Activated CD4-positive, alpha-beta T cell treated with anti-CD3 and anti-CD28 coated beads, Interleukin-2, amount 10 ng/mL, durations not matched to agents 7 days and 5 days (primary cell): ENCODE data around the gene OR52H1. TPM values are rescaled to one million over a fixed set of nuclear protein-coding genes. Genes with fewer than 3 reads are reported as not detected.

Experiments used
- CTCF ChIA-PET: fragments of 350-600 bp; sonication (Branson Sonifier 250); formaldehyde crosslinking; loops from one replicate; lab custom pipeline; 2021; ENCODE audit warnings: antibody characterized with exemption; lab: Charles Lee
- POLR2A ChIA-PET: fragments of 350-600 bp; sonication (Branson Sonifier 250); formaldehyde crosslinking; loops from one replicate; lab custom pipeline; 2021; ENCODE audit warnings: antibody characterized with exemption; lab: Charles Lee
- DNase-seq: peaks from one replicate; pipeline ENCODE4 v3.0.0-alpha.2; 2020
- H3K27ac Mint-ChIP-seq: one replicate; pipeline ENCODE4 v1.8.0; 2021; ENCODE audit warnings: mild to moderate bottlenecking, moderate library complexity, mixed read lengths
- H3K27me3 Mint-ChIP-seq: one replicate; pipeline ENCODE4 v1.8.0; 2021; ENCODE audit warnings: mixed read lengths
- H3K36me3 Mint-ChIP-seq: one replicate; pipeline ENCODE4 v1.8.0; 2021; ENCODE audit warnings: low read depth, mixed read lengths
- H3K4me1 Mint-ChIP-seq: one replicate; pipeline ENCODE4 v1.8.0; 2021; ENCODE audit warnings: mixed read lengths
- H3K4me3 Mint-ChIP-seq: one replicate; pipeline ENCODE4 v1.8.0; 2021; ENCODE audit warnings: mild to moderate bottlenecking, moderate library complexity, mixed read lengths
- H3K9me3 Mint-ChIP-seq: one replicate; pipeline ENCODE4 v1.8.0; 2021; ENCODE audit warnings: mixed read lengths
- total RNA-seq, 2 experiments: library from RNA; stranded (reverse); gene quantifications; one replicate each; pipeline ENCODE4 v1.2.3, GENCODE V29; 2021

OR52H1 gene
- total RNA-seq, 2 experiments from 2014 or later = 0.37 TPM; not detected in 1

- H3K27ac Mint-ChIP-seq = peak overlapping the region; percentile 25
- peaks cover 9% of the 10 kb centered on the region for H3K4me1 Mint-ChIP-seq
- peaks cover 5% of the 10 kb centered on the region for H3K9me3 Mint-ChIP-seq
- ChIA-PET POLR2A (no interaction called here), CTCF (interaction anchor here (0.6 to 0.7 kb wide), 2 partner anchors 9 to 749 kb away, joined by 3 read pairs; no protein-coding TSS in a partner anchor)
- H3K27me3 Mint-ChIP-seq = no peaks in the 10 kb centered on the region
- no peak overlapping the region for H3K4me3 Mint-ChIP-seq
- no peak for DNase-seq
- peaks cover 2% of the 10 kb centered on the region for H3K36me3 Mint-ChIP-seq
Observed at GRCh38 chr11:5564259-5565019, 16.1 kb upstream of the OR52H1 start.

GRCh38 chr11:5557751-5558150 is 9.4 kb upstream of the OR52H1 start:
- Mint-ChIP-seq H3K36me3 (no peaks in the 10 kb centered on the region), H3K27me3 (peaks cover 23% of the 10 kb centered on the region), H3K9me3 (no peaks in the 10 kb centered on the region), H3K27ac (no peak overlapping the region), H3K4me3 (no peak overlapping the region), H3K4me1 (no peaks in the 10 kb centered on the region)
- DNase-seq = no peak
- ChIA-PET POLR2A (no interaction called here), CTCF (no interaction called here)

DNA sequence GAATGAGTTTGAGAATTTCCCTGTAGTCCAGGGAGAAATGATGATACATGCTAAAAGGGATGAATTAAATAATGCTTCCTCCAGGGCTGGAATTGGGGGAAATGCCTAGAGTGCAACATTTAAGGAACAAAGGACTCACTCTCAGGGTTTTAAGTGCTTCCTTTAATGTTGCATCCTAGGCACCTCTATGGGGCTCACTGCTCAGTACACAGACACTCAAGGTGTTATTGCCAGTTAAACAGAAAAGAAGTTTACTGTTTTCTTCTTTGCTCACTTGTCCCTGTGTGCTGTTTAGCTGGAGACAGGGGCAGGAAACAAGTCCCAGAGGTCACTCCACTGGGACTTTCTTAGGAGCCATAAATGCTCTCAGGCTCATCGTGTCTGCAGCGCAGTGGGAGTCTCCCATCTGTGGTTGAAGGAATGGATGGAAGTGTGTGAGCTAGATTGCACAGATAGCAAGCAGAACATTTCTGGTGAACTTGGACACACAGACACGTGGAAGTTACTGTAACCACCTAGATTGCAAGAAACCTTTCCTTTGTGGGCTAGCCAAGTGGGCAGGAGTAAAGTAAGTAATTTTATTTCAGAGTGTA is 8.4 kb upstream of the OR52H1 start:
- Mint-ChIP-seq H3K9me3 (no peaks in the 10 kb centered on the region), H3K4me1 (no peaks in the 10 kb centered on the region), H3K4me3 (no peak overlapping the region), H3K36me3 (no peaks in the 10 kb centered on the region), H3K27me3 (peaks cover 23% of the 10 kb centered on the region), H3K27ac (no peak overlapping the region)
- no peak for DNase-seq
- POLR2A ChIA-PET = no interaction called here
- CTCF ChIA-PET = no interaction called here

DNA sequence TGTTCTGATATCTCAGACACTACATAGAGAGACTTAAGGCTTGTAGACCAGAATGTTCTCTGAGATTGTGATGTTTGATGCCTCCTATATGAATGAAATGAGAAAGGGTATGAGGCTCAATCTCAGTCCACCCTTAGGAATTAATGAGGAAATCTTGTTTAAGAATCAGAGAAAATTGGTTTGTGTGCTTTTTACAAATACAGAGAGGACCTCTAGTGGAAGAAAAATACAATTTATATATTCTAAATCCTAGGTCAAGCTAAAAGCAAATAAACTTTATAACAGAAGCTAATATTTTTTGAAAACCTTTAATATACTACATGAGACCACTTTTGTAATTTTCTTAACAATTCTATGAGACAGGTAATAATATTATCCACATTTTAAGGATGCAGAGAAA is 5.0 kb upstream of the OR52H1 start:
- Mint-ChIP-seq H3K4me1 (no peaks in the 10 kb centered on the region), H3K27ac (no peak overlapping the region), H3K9me3 (no peaks in the 10 kb centered on the region), H3K4me3 (no peak overlapping the region), H3K36me3 (no peaks in the 10 kb centered on the region), H3K27me3 (peaks cover 23% of the 10 kb centered on the region)
- CTCF ChIA-PET = no interaction called here
- POLR2A ChIA-PET = no interaction called here
- DNase-seq = no peak

GRCh38 chr11:5550440-5551095 is 2.2 kb upstream of the OR52H1 start:
- Mint-ChIP-seq H3K27ac (no peak overlapping the region), H3K27me3 (peaks cover 9% of the 10 kb centered on the region), H3K4me1 (no peaks in the 10 kb centered on the region), H3K4me3 (no peak overlapping the region), H3K36me3 (no peaks in the 10 kb centered on the region), H3K9me3 (no peaks in the 10 kb centered on the region)
- CTCF ChIA-PET = no interaction called here
- POLR2A ChIA-PET = no interaction called here
- DNase-seq = no peak

GRCh38 chr11:5547982-5548381 is 358 bp downstream of the OR52H1 start:
- H3K4me3 Mint-ChIP-seq = no peak overlapping the region
- ChIA-PET POLR2A (no interaction called here), CTCF (no interaction called here)
- H3K4me1 Mint-ChIP-seq = no peaks in the 10 kb centered on the region
- H3K27ac Mint-ChIP-seq = no peak overlapping the region
- no peak for DNase-seq
- no peaks in the 10 kb centered on the region for H3K9me3 Mint-ChIP-seq
- H3K36me3 Mint-ChIP-seq = no peaks in the 10 kb centered on the region
- H3K27me3 Mint-ChIP-seq = no peaks in the 10 kb centered on the region

GRCh38 chr11:5546457-5546856 is 1.9 kb downstream of the OR52H1 start:
- H3K27me3 Mint-ChIP-seq = no peaks in the 10 kb centered on the region
- no peak for DNase-seq
- H3K27ac Mint-ChIP-seq = no peak overlapping the region
- H3K9me3 Mint-ChIP-seq = no peaks in the 10 kb centered on the region
- H3K4me1 Mint-ChIP-seq = no peaks in the 10 kb centered on the region
- no peak overlapping the region for H3K4me3 Mint-ChIP-seq
- ChIA-PET CTCF (no interaction called here), POLR2A (no interaction called here)
- H3K36me3 Mint-ChIP-seq = no peaks in the 10 kb centered on the region

DNA sequence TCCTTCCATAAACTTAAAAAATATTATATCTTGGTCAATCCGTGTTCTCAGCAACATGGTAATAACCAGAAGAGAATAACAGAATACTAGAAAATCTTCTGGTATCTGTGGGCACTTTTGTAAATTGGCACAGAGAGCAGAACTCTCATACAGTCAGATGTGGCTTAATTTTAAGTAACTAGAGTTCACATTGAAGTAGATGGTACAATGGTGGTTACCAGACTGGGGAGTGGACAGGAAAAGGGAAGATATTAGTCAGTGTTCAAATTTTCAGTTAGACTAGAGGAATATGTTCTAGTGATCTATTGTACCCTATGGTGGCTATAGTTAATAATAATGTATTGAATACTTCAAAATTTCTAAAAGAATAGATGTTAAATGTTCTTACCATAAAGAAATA is 6.9 kb downstream of the OR52H1 start:
- H3K27me3 Mint-ChIP-seq = peaks cover 8% of the 10 kb centered on the region
- ChIA-PET POLR2A (no interaction called here), CTCF (no interaction called here)
- H3K27ac Mint-ChIP-seq = no peak overlapping the region
- H3K4me1 Mint-ChIP-seq = no peaks in the 10 kb centered on the region
- DNase-seq = no peak
- no peaks in the 10 kb centered on the region for H3K36me3 Mint-ChIP-seq
- no peak overlapping the region for H3K4me3 Mint-ChIP-seq
- H3K9me3 Mint-ChIP-seq = no peaks in the 10 kb centered on the region

GRCh38 chr11:5536482-5536881 is 11.9 kb downstream of the OR52H1 start:
- no peak for DNase-seq
- Mint-ChIP-seq H3K9me3 (no peaks in the 10 kb centered on the region), H3K27me3 (peaks cover 8% of the 10 kb centered on the region), H3K4me3 (no peak overlapping the region), H3K36me3 (no peaks in the 10 kb centered on the region), H3K4me1 (no peaks in the 10 kb centered on the region), H3K27ac (no peak overlapping the region)
- CTCF ChIA-PET = interaction anchor here (0.6 kb wide), 1 partner anchor 239 kb away, joined by 3 read pairs; no protein-coding TSS in a partner anchor
- POLR2A ChIA-PET = no interaction called here

DNA sequence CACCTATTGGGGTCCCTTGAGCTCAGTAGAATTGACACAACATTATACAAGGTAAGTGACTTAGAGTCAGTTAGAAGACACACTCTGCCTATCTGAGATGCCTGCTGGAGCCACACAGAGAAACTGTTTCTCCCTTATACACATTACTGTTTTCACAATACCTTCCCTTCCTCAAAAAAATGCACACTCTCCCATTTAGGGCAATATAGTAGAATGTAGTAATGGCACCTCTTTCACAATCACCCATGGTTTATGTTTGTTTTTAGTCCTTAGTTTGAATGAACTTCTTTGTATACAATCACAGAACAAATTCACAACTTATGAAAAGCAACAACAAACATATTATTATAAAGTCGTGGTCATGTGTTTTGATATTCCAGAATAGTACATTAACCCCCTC is 14.3 kb downstream of the OR52H1 start:
- no peak overlapping the region for H3K4me3 Mint-ChIP-seq
- no peak overlapping the region for H3K27ac Mint-ChIP-seq
- H3K4me1 Mint-ChIP-seq = no peaks in the 10 kb centered on the region
- peaks cover 3% of the 10 kb centered on the region for H3K27me3 Mint-ChIP-seq
- POLR2A ChIA-PET = no interaction called here
- no peaks in the 10 kb centered on the region for H3K9me3 Mint-ChIP-seq
- no peak for DNase-seq
- H3K36me3 Mint-ChIP-seq = no peaks in the 10 kb centered on the region
- CTCF ChIA-PET = no interaction called here

GRCh38 chr11:5531053-5531831 is 17.1 kb downstream of the OR52H1 start:
- ChIA-PET POLR2A (no interaction called here), CTCF (no interaction called here)
- DNase-seq = no peak
- Mint-ChIP-seq H3K36me3 (no peaks in the 10 kb centered on the region), H3K9me3 (no peaks in the 10 kb centered on the region), H3K4me3 (no peak overlapping the region), H3K27me3 (no peaks in the 10 kb centered on the region), H3K27ac (no peak overlapping the region), H3K4me1 (no peaks in the 10 kb centered on the region)

DNA sequence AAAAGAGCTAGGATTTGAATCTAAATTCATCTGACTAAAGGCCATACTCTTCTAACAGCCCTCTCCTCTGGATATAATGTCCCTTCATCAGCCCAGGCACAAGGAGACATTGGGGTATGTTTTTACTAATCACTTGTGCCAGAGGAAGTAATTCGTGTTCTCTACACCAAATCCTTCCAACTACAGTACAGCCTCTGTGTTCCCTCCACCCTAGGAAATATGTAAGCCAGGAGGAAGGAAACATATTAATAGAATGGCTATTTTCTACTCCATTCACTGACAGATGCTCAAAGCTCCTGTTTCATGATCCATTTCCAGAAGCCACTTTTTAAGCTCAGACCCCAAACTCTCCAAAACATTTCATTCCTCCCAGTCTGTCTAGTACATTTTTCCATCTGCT is 19.8 kb downstream of the OR52H1 start:
- Mint-ChIP-seq H3K4me3 (no peak overlapping the region), H3K36me3 (no peaks in the 10 kb centered on the region), H3K27ac (no peak overlapping the region), H3K9me3 (no peaks in the 10 kb centered on the region), H3K4me1 (no peaks in the 10 kb centered on the region), H3K27me3 (no peaks in the 10 kb centered on the region)
- CTCF ChIA-PET = no interaction called here
- POLR2A ChIA-PET = no interaction called here
- no peak for DNase-seq

- Mint-ChIP-seq H3K27me3 (no peaks in the 10 kb centered on the region), H3K27ac (no peak overlapping the region), H3K4me1 (no peaks in the 10 kb centered on the region), H3K36me3 (no peaks in the 10 kb centered on the region), H3K9me3 (no peaks in the 10 kb centered on the region), H3K4me3 (no peak overlapping the region)
- ChIA-PET POLR2A (no interaction called here), CTCF (no interaction called here)
- DNase-seq = no peak
Observed at GRCh38 chr11:5527716-5528115, 20.6 kb downstream of the OR52H1 start.
